GM12878 (cell line): ENCODE results near the gene GVQW3.
"Not testable (repeated sequence)": the region's sequence is repeated elsewhere in the genome, so short reads cannot be mapped to it uniquely, and the experiment has no call there.

Source experiments
- BRCA1 ChIP-seq: IDR thresholded peaks from 2 replicates; pipeline ENCODE4 v1.6.1; 2011; ENCODE audit warnings: low read depth, low read length, improper control_type of control experiment
- DPF2 ChIP-seq: fragments of 450-650 bp; IDR thresholded peaks from 2 replicates; pipeline ENCODE4 v1.6.1; 2017; ENCODE audit warnings: mild to moderate bottlenecking
- KAT2A ChIP-seq: conservative IDR thresholded peaks from 2 replicates; pipeline ENCODE4 v1.6.1; 2011; ENCODE audit warnings: low read depth, low read length; ENCODE audit not compliant: control insufficient read depth
- PML ChIP-seq: IDR thresholded peaks from 2 replicates; pipeline ENCODE4 v1.6.1; 2012; ENCODE audit warnings: low read length, inconsistent platforms
- POLR2A ChIP-seq: IDR thresholded peaks from 2 replicates; pipeline ENCODE4 v1.6.1; 2011; ENCODE audit warnings: low read depth, mild to moderate bottlenecking, low read length
- RB1 ChIP-seq: fragments of 450-650 bp; formaldehyde crosslinking; IDR thresholded peaks from 2 replicates; pipeline ENCODE4 v1.6.1; 2017; ENCODE audit warnings: mild to moderate bottlenecking, borderline replicate concordance
- SPI1 ChIP-seq: IDR thresholded peaks from 2 replicates; pipeline ENCODE4 v1.6.1; 2011; ENCODE audit warnings: low read depth, mild to moderate bottlenecking, low read length, moderate library complexity, borderline replicate concordance; ENCODE audit not compliant: insufficient read depth
- ZNF24 ChIP-seq: fragments of 450-650 bp; IDR thresholded peaks from 2 replicates; pipeline ENCODE4 v1.6.1; 2017; ENCODE audit warnings: antibody characterized with exemption, mild to moderate bottlenecking
- TF ChIP-seq, protein P1 (sequence below), 3 experiments: IDR thresholded peaks in 2 of 3; conservative IDR thresholded peaks in 1 of 3; 2 replicates each; pipeline ENCODE4 v1.5.1; 2011; ENCODE audit warnings: low read depth in 3 of 3, low read length in 3 of 3, mild to moderate bottlenecking in 3 of 3, control low read depth in 2 of 3, moderate library complexity in 2 of 3, inconsistent platforms in 1 of 3, mixed read lengths in 1 of 3; ENCODE audit not compliant: control insufficient read depth in 2 of 3, insufficient read depth in 1 of 3; ENCODE audit errors: extremely low read depth in 1 of 3
- TF ChIP-seq, protein P2 (sequence below): IDR thresholded peaks from 2 replicates; pipeline ENCODE4 v1.6.1; 2012; ENCODE audit warnings: low read depth, low read length, improper control_type of control experiment

DNA sequence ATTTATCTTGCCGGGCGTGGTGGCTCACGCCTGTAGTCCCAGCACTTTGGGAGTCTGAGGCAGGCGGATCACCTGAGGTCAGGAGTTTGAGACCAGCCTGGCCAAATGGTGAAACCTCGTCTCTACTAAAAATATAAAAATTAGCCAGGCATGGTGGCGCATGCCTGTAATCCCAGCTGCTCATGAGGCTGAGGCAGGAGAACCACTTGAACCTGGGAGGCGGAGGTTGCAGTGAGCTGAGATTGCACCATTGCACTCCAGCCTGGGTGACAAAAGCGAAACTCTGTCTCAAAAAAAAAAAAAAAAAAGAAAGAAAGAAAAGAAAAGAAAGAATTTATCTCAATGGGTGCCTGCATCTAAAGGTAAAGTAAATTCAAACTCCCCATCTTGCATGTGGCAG, 20.4 kb downstream of the GVQW3 start:
- TF ChIP-seq DPF2, BRCA1, POLR2A, KAT2A, ZNF24, PML, SPI1, RB1: not testable (repeated sequence)
- TF ChIP-seq, protein P1, sequence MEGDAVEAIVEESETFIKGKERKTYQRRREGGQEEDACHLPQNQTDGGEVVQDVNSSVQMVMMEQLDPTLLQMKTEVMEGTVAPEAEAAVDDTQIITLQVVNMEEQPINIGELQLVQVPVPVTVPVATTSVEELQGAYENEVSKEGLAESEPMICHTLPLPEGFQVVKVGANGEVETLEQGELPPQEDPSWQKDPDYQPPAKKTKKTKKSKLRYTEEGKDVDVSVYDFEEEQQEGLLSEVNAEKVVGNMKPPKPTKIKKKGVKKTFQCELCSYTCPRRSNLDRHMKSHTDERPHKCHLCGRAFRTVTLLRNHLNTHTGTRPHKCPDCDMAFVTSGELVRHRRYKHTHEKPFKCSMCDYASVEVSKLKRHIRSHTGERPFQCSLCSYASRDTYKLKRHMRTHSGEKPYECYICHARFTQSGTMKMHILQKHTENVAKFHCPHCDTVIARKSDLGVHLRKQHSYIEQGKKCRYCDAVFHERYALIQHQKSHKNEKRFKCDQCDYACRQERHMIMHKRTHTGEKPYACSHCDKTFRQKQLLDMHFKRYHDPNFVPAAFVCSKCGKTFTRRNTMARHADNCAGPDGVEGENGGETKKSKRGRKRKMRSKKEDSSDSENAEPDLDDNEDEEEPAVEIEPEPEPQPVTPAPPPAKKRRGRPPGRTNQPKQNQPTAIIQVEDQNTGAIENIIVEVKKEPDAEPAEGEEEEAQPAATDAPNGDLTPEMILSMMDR (IDR thresholded peaks at IDR 0.05 in 2 of 3, conservative IDR thresholded peaks at IDR 0.05 in 1 of 3; ENCODE audit: control insufficient read depth in 2 of 3, extremely low read depth in 1 of 3, insufficient read depth in 1 of 3, low read depth in 3 of 3, low read length in 3 of 3), result not testable (repeated sequence)
- TF ChIP-seq, protein P2, sequence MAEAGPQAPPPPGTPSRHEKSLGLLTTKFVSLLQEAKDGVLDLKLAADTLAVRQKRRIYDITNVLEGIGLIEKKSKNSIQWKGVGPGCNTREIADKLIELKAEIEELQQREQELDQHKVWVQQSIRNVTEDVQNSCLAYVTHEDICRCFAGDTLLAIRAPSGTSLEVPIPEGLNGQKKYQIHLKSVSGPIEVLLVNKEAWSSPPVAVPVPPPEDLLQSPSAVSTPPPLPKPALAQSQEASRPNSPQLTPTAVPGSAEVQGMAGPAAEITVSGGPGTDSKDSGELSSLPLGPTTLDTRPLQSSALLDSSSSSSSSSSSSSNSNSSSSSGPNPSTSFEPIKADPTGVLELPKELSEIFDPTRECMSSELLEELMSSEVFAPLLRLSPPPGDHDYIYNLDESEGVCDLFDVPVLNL, result not testable (repeated sequence)
